Calu3 (cell line): ENCODE results near the gene DDTL. TPM values are rescaled to one million over a fixed set of nuclear protein-coding genes. Genes with fewer than 3 reads are reported as not detected.

ENCODE experiments used
- BruUV-seq: library from RNA; stranded (reverse); fragments of 400-500 nt; replicated peaks from 2 replicates; lab custom pipeline; 2021; lab: Mats Ljungman, UMichigan
- CTCF ChIA-PET: fragments of 300-600 bp; sonication (Branson Sonifier 250); formaldehyde crosslinking; loops from one replicate; lab custom pipeline; 2022; ENCODE audit warnings: antibody characterized with exemption; lab: Charles Lee
- DNase-seq: peaks from one replicate; pipeline ENCODE4 v3.0.0; 2022
- H3K27ac Mint-ChIP-seq: one replicate; pipeline ENCODE4 v1.8.0; 2022; ENCODE audit warnings: mixed read lengths; ENCODE audit not compliant: unreplicated experiment
- H3K27me3 Mint-ChIP-seq: one replicate; pipeline ENCODE4 v1.8.0; 2022; ENCODE audit warnings: mixed read lengths; ENCODE audit not compliant: unreplicated experiment
- H3K36me3 Mint-ChIP-seq: one replicate; pipeline ENCODE4 v1.8.0; 2022; ENCODE audit warnings: mild to moderate bottlenecking, moderate library complexity, mixed read lengths; ENCODE audit not compliant: insufficient read depth, unreplicated experiment
- H3K4me1 Mint-ChIP-seq: one replicate; pipeline ENCODE4 v1.8.0; 2022; ENCODE audit warnings: mild to moderate bottlenecking, low read depth, mixed read lengths; ENCODE audit not compliant: unreplicated experiment
- H3K4me3 Mint-ChIP-seq: one replicate; pipeline ENCODE4 v1.8.0; 2022; ENCODE audit warnings: mild to moderate bottlenecking, low read depth, moderate library complexity, mixed read lengths; ENCODE audit not compliant: unreplicated experiment
- H3K9me3 Mint-ChIP-seq: one replicate; pipeline ENCODE4 v1.8.0; 2022; ENCODE audit warnings: low read depth, mixed read lengths; ENCODE audit not compliant: unreplicated experiment
- CTCF ChIP-seq: fragments of 200-600 bp; IDR thresholded peaks from one replicate; pipeline ENCODE4 v1.8.0; 2022; ENCODE audit warnings: antibody characterized with exemption; ENCODE audit not compliant: unreplicated experiment
- intact Hi-C: fragments of 100-400 bp; cut with micrococcal nuclease; formaldehyde crosslinking; loops from one replicate; pipeline ENCODE4 v1.10.0; 2022; ENCODE audit not compliant: unreplicated experiment
- total RNA-seq: library from RNA; stranded (reverse); gene quantifications from 2 replicates; pipeline ENCODE4 v1.2.3, GENCODE V29; 2022

Gene DDTL
- total RNA-seq, 1 experiment from 2014 or later: 3.4 TPM

- no peak overlapping the region for H3K4me3 Mint-ChIP-seq
- H3K27me3 Mint-ChIP-seq: no peaks in the 10 kb centered on the region
- CTCF ChIA-PET: no interaction called here
- H3K27ac Mint-ChIP-seq: no peak overlapping the region
- H3K4me1 Mint-ChIP-seq: peaks cover 6% of the 10 kb centered on the region
- BruUV-seq: no TSS peak
- H3K36me3 Mint-ChIP-seq: no peaks in the 10 kb centered on the region
- no peaks in the 10 kb centered on the region for H3K9me3 Mint-ChIP-seq
- intact Hi-C loops: no loop called here
- DNase-seq: no peak
- no peak for TF ChIP-seq CTCF
These were observed 36.2 kb downstream of the DDTL start for GRCh38 chr22:24002851-24003250.

GRCh38 chr22:24003887-24004286, 37.2 kb downstream of the DDTL start:
- intact Hi-C loops: no loop called here
- no peaks in the 10 kb centered on the region for H3K9me3 Mint-ChIP-seq
- H3K27ac Mint-ChIP-seq: no peak overlapping the region
- H3K36me3 Mint-ChIP-seq: no peaks in the 10 kb centered on the region
- BruUV-seq: no TSS peak
- peaks cover 6% of the 10 kb centered on the region for H3K4me1 Mint-ChIP-seq
- CTCF ChIA-PET: no interaction called here
- H3K27me3 Mint-ChIP-seq: no peaks in the 10 kb centered on the region
- no peak for DNase-seq
- no peak overlapping the region for H3K4me3 Mint-ChIP-seq
- TF ChIP-seq CTCF: no peak

- no peak within 1 kb of the TSS for H3K4me3 Mint-ChIP-seq
- H3K36me3 Mint-ChIP-seq: no peaks in the 10 kb centered on the region
- CTCF ChIA-PET: no interaction called here
- no peak within 1 kb of the TSS for H3K27ac Mint-ChIP-seq
- H3K27me3 Mint-ChIP-seq: no peaks in the 10 kb centered on the region
- no peak for DNase-seq
- no peaks in the 10 kb centered on the region for H3K4me1 Mint-ChIP-seq
- no TSS peak for BruUV-seq
- intact Hi-C loops: no loop called here
- no peak for TF ChIP-seq CTCF
- H3K9me3 Mint-ChIP-seq: no peaks in the 10 kb centered on the region
These were observed 38.5 kb downstream of the DDTL start, which contains the start of gene GSTT4 for GRCh38 chr22:24005201-24005600. Gene GSTT4 (minus strand): TSS chr22:24005453. CDS start chr22:24005356, 97 bp downstream.

GRCh38 chr22:24006207-24006913, 39.7 kb downstream of the DDTL start:
- no TSS peak for BruUV-seq
- Mint-ChIP-seq H3K27me3 (no peaks in the 10 kb centered on the region), H3K36me3 (peaks cover 7% of the 10 kb centered on the region), H3K9me3 (no peaks in the 10 kb centered on the region), H3K4me3 (no peak overlapping the region), H3K27ac (no peak overlapping the region), H3K4me1 (no peaks in the 10 kb centered on the region)
- DNase-seq: no peak
- CTCF ChIA-PET: no interaction called here
- TF ChIP-seq CTCF: no peak
- intact Hi-C loops: no loop called here
